NB4 (cell line): ENCODE data around the gene SERPINB7.

ENCODE experiments used
- CTCF ChIP-seq: IDR thresholded peaks from one replicate; pipeline ENCODE4 v1.5.1; 2012; ENCODE audit warnings: low read depth, low read length
- POLR2A ChIP-seq: IDR thresholded peaks from 2 replicates; pipeline ENCODE4 v1.6.1; 2011; ENCODE audit warnings: mild to moderate bottlenecking; ENCODE audit not compliant: insufficient read length; ENCODE audit errors: extremely low read depth
- TF ChIP-seq, protein P1 (sequence below): IDR thresholded peaks from 2 replicates; pipeline ENCODE4 v1.6.1; 2011; ENCODE audit warnings: low read depth, low read length

DNA sequence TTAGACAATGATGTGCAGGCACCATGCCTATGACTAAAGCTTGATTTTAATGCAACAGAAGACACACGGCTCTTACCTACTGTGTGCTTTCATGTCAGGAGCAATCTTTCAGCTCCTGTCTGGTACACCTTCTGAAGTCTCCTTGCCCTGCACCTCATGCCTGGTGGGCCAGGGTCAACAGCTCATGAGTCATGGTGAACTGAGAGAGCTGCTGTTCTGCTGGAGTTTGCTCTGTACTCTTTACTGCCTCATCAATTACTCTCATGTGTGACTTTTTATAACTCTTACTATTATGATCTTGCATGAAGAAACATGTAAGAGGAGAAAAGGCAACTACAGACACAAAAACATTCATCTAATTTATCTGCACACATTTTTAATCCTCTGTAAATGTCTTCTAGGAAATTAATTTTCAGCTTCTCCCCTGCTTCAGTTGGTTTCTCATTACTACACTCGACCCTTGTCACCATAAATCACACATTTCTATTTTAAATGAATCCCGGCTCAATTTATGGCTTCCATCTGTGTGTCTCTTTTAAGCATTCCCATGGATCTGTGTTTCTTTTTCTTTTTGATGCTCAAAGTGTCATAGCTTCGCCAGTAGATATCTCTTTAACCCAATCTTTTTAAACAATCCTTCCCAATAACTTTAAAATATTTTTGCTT, 9.7 kb downstream of the SERPINB7 start:
- TF ChIP-seq CTCF = no peak
- no peak for TF ChIP-seq POLR2A
- TF ChIP-seq, protein P1, sequence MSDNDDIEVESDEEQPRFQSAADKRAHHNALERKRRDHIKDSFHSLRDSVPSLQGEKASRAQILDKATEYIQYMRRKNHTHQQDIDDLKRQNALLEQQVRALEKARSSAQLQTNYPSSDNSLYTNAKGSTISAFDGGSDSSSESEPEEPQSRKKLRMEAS = no peak
